NT2/D1 (cell line): ENCODE measurements around the gene LILRB3.

ENCODE experiments used
- YY1 ChIP-seq: IDR thresholded peaks from 2 replicates; pipeline ENCODE4 v1.6.1; 2011; ENCODE audit not compliant: insufficient read length, insufficient read depth
- ZNF274 ChIP-seq: IDR thresholded peaks from 2 replicates; pipeline ENCODE4 v1.6.1; 2011; ENCODE audit warnings: mild to moderate bottlenecking, low read depth, low read length

- no peak for TF ChIP-seq YY1
- no peak for TF ChIP-seq ZNF274
Measured at GRCh38 chr19:54173359-54173699, 49.5 kb downstream of the LILRB3 start.
